HG02943 (cell line): ENCODE measurements around the gene SPATA31C1.
"Not testable (repeated sequence)": the region's sequence is repeated elsewhere in the genome, so short reads cannot be mapped to it uniquely, and the experiment has no call there.

ENCODE experiments used
- ATAC-seq: cut with Tn5 transposase; IDR thresholded peaks from one replicate; pipeline ENCODE4 v1.9.1; 2021; ENCODE audit warnings: mild to moderate bottlenecking, low read depth, moderate library complexity; ENCODE audit not compliant: unreplicated experiment

SPATA31C1 gene

GRCh38 chr9:87934444-87934843 lies 16.7 kb downstream of the SPATA31C1 start:
- ATAC-seq = not testable (repeated sequence)

GRCh38 chr9:87937352-87937751 lies 19.6 kb downstream of the SPATA31C1 start:
- ATAC-seq = not testable (repeated sequence)

- not testable (repeated sequence) for ATAC-seq
These were observed 20.2 kb downstream of the SPATA31C1 start for GRCh38 chr9:87937918-87938317.

GRCh38 chr9:87938336-87938735 lies 20.6 kb downstream of the SPATA31C1 start:
- ATAC-seq = not testable (repeated sequence)

- ATAC-seq = not testable (repeated sequence)
These were observed 21.3 kb downstream of the SPATA31C1 start for GRCh38 chr9:87939096-87939495.

GRCh38 chr9:87944096-87944495 lies 26.3 kb downstream of the SPATA31C1 start:
- no peak for ATAC-seq

- no peak for ATAC-seq
These were observed 26.9 kb downstream of the SPATA31C1 start for GRCh38 chr9:87944682-87945081.

GRCh38 chr9:87950296-87950695 lies 32.5 kb downstream of the SPATA31C1 start:
- no peak for ATAC-seq

- ATAC-seq = no peak
These were observed 33.2 kb downstream of the SPATA31C1 start for GRCh38 chr9:87950765-87951488.

GRCh38 chr9:87954230-87954629 lies 36.5 kb downstream of the SPATA31C1 start:
- ATAC-seq = no peak

GRCh38 chr9:87957839-87958238 lies 40.1 kb downstream of the SPATA31C1 start:
- ATAC-seq = no peak

- ATAC-seq = no peak
These were observed 40.8 kb downstream of the SPATA31C1 start for GRCh38 chr9:87958591-87958990.

GRCh38 chr9:87959916-87960581 lies 42.3 kb downstream of the SPATA31C1 start:
- ATAC-seq = no peak

GRCh38 chr9:87963770-87964169 lies 46.0 kb downstream of the SPATA31C1 start:
- no peak for ATAC-seq

- no peak for ATAC-seq
These were observed 47.1 kb downstream of the SPATA31C1 start for GRCh38 chr9:87964826-87965225.

- no peak for ATAC-seq
These were observed 50.4 kb downstream of the SPATA31C1 start for GRCh38 chr9:87968155-87968554.

GRCh38 chr9:87970602-87971001 lies 52.8 kb downstream of the SPATA31C1 start:
- ATAC-seq = no peak

- ATAC-seq = no peak
These were observed 55.4 kb downstream of the SPATA31C1 start for GRCh38 chr9:87973122-87973521.
